ENCODE measurements around the gene ACLY.
A peak's percentile ranks its signal among the peaks of the same experiment; 100 is the strongest.

The ACLY gene

DNA sequence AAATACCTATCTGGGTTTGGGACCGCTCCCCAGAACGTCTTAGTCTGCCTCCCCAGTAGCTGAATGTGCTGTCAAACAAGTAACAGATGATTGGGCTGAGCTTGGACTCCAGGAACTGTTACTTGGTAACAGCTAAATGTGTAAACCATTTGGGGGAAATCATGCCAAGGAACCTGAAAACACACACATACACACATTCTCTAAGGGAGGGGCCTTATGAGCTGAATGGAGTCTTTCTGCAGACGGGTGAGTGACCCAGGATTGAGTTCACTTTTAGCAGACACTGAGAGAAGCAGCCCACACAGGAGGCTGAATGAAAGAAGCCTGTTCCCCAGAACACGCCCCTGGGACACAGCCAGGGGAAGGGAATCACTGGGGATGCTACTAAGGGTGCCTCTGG lies 1.6 kb downstream of the ACLY start:
- TF ChIP-seq, protein P1, sequence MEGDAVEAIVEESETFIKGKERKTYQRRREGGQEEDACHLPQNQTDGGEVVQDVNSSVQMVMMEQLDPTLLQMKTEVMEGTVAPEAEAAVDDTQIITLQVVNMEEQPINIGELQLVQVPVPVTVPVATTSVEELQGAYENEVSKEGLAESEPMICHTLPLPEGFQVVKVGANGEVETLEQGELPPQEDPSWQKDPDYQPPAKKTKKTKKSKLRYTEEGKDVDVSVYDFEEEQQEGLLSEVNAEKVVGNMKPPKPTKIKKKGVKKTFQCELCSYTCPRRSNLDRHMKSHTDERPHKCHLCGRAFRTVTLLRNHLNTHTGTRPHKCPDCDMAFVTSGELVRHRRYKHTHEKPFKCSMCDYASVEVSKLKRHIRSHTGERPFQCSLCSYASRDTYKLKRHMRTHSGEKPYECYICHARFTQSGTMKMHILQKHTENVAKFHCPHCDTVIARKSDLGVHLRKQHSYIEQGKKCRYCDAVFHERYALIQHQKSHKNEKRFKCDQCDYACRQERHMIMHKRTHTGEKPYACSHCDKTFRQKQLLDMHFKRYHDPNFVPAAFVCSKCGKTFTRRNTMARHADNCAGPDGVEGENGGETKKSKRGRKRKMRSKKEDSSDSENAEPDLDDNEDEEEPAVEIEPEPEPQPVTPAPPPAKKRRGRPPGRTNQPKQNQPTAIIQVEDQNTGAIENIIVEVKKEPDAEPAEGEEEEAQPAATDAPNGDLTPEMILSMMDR (conservative IDR thresholded peaks at IDR 0.05; ENCODE audit: low read depth, low read length) = no peak
- peak; percentile 66 for DNase-seq (ENCODE audit: low read depth)

DNA sequence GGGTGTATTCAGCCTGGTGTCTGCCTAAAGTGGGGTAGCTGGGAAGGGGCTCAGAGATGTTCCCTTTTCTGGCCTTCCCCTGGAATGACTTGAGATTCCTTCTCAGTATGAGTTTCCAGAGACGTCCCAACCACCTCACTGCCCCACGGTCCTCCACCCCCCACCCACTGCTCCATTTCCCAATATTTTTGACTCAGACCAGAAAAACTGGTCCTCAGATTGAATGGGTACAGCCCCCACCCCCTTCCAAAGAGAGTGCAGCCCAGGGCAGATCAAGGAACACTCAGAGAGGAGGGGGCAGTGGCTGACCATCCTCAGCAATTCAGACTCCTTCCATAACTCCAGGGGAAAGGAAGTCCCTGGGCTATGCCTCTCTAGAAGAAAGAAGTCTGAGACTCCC lies 3.2 kb downstream of the ACLY start:
- no peak for DNase-seq (ENCODE audit: low read depth)
- H3K4me3 ChIP-seq (ENCODE audit: low read depth, low read length) = no peak overlapping the region
- TF ChIP-seq, protein P1 (conservative IDR thresholded peaks at IDR 0.05; ENCODE audit: low read depth, low read length) = no peak

More for the DNA sequence above, 1.6 kb downstream of the ACLY start:
- peak overlapping the region; percentile 95 for H3K4me3 ChIP-seq (ENCODE audit: low read depth, low read length)

- H3K4me3 ChIP-seq (ENCODE audit: low read depth, low read length) = no peak overlapping the region
- TF ChIP-seq, protein P1 (conservative IDR thresholded peaks at IDR 0.05; ENCODE audit: low read depth, low read length) = no peak
- DNase-seq (ENCODE audit: low read depth) = no peak
Measured at GRCh38 chr17:41915020-41915419, 3.7 kb downstream of the ACLY start.

- peak; percentile 65 for DNase-seq (ENCODE audit: low read depth)
- TF ChIP-seq, protein P1 (conservative IDR thresholded peaks at IDR 0.05; ENCODE audit: low read depth, low read length) = no peak
- no peak overlapping the region for H3K4me3 ChIP-seq (ENCODE audit: low read depth, low read length)
Measured at GRCh38 chr17:41914358-41914766, 4.4 kb downstream of the ACLY start.

DNA sequence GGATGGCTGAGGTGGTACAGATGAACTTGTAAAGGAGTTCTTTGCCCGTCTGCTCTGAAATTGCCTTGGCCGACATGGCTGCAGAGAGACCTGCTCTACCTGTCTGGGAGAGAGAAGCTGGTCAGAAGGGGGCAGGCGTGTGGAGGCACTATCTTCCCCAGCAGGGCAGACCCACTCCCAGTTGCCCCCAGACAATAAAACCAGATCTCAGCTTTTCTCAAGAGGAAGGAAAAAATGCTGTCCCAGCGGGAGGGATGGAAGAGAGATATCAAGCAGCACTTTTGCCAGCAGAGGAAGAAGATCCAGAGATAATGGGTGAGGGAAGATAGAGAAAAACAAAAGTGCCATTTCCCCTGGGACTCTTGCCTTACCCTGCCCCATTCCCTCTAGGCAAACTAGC lies 5.0 kb downstream of the ACLY start:
- no peak overlapping the region for H3K4me3 ChIP-seq (ENCODE audit: low read depth, low read length)
- DNase-seq (ENCODE audit: low read depth) = no peak

GRCh38 chr17:41912925-41913324 lies 5.8 kb downstream of the ACLY start:
- no peak overlapping the region for H3K4me3 ChIP-seq (ENCODE audit: low read depth, low read length)
- no peak for DNase-seq (ENCODE audit: low read depth)
- TF ChIP-seq, protein P1 (conservative IDR thresholded peaks at IDR 0.05; ENCODE audit: low read depth, low read length) = peak; percentile 62

More for the DNA sequence above, 5.0 kb downstream of the ACLY start:
- TF ChIP-seq, protein P1 (conservative IDR thresholded peaks at IDR 0.05; ENCODE audit: low read depth, low read length) = no peak

GRCh38 chr17:41910701-41911391 lies 7.9 kb downstream of the ACLY start:
- DNase-seq (ENCODE audit: low read depth) = peak; percentile 91
- TF ChIP-seq, protein P1 (conservative IDR thresholded peaks at IDR 0.05; ENCODE audit: low read depth, low read length) = no peak
- no peak overlapping the region for H3K4me3 ChIP-seq (ENCODE audit: low read depth, low read length)
